Natural killer cell treated with Interleukin-12 subunit alpha and Interleukin-12 subunit beta and Interleukin-15 and Interleukin-18, amount 100 ng/mL, for 72 hours (primary cell): ENCODE measurements around the gene KCNMA1. TPM values are rescaled to one million over a fixed set of nuclear protein-coding genes. Genes with fewer than 3 reads are reported as not detected.

Experiments used
- ATAC-seq, 2 donors: fragments of 150-1000 bp; cut with Tn5 transposase in 1 of 2; sonication (Bioruptor Pico), chemical (Tn5 transposase) in 1 of 2; 2 replicates each; pipeline ENCODE4 v1.10.0; 2021
- DNase-seq: peaks from one replicate; pipeline ENCODE4 v3.0.0; 2022; ENCODE audit warnings: low spot score
- H3K27ac Mint-ChIP-seq, 2 donors: 1 replicate in 1 of 2; 2 replicates in 1 of 2; pipeline ENCODE4 v1.8.0; 2022; ENCODE audit warnings: mixed read lengths in 2 of 2, mild to moderate bottlenecking in 1 of 2, moderate library complexity in 1 of 2
- H3K27me3 Mint-ChIP-seq, 2 donors: 1 replicate in 1 of 2; 2 replicates in 1 of 2; pipeline ENCODE4 v1.8.0; 2022; ENCODE audit warnings: mixed read lengths in 2 of 2
- H3K36me3 Mint-ChIP-seq: one replicate; pipeline ENCODE4 v1.8.0; 2022; ENCODE audit warnings: mixed read lengths
- H3K4me1 Mint-ChIP-seq, 2 donors: 1 replicate in 1 of 2; 2 replicates in 1 of 2; pipeline ENCODE4 v1.8.0; 2022; ENCODE audit warnings: low read depth in 2 of 2, mixed read lengths in 2 of 2, mild to moderate bottlenecking in 1 of 2
- H3K4me3 Mint-ChIP-seq: one replicate; pipeline ENCODE4 v1.8.0; 2022; ENCODE audit warnings: mixed read lengths
- H3K9me3 Mint-ChIP-seq: 2 replicates; pipeline ENCODE4 v1.8.0; 2022; ENCODE audit warnings: mixed read lengths
- total RNA-seq, 2 donors: library from RNA; stranded (reverse); gene quantifications; one replicate each; pipeline ENCODE4 v1.2.3, GENCODE V29; 2022

KCNMA1 gene
- total RNA-seq, 2 donors from 2014 or later, result 2.8 TPM; not detected in 1

DNA sequence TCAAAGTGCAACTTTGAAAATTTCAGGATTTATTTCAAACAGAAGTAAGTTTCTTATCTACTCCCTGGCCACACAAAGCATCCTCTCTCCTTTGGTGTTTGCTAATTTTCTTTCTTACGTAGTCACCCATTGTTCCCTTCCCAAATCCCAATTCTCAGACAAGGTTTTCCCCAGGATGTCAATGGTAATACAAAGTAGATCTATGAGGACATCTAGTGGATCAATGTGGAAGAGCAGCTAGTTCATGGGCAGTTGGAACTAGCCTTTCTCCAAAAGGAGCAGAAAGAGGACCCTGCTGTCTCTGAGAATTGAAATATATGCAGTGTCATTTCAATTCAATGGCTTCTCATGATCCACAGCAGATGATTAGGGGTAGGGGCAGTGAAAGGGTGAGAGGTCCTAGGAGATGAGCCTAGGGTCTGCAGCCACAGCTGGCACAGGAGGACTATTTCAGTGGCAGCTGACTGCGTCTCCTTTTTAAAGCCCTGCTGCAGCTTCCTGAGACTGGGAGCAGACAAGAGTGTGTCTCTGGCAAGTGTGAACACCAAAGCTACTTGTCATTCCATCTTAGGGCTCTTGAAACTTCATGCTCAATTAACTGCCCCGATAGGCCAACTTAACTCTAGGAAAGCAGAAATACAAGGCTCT, 632.6 kb downstream of the KCNMA1 start:
- H3K27ac Mint-ChIP-seq, result no peak overlapping the region
- H3K4me3 Mint-ChIP-seq, result no peak overlapping the region
- peaks cover 4 to 13% of the 10 kb centered on the region in 2 donors for H3K27me3 Mint-ChIP-seq
- no peaks in the 10 kb centered on the region for H3K36me3 Mint-ChIP-seq
- no peak for ATAC-seq
- H3K9me3 Mint-ChIP-seq, result no peaks in the 10 kb centered on the region
- peaks cover 0 to 4% of the 10 kb centered on the region in 2 donors for H3K4me1 Mint-ChIP-seq
- no peak for DNase-seq

DNA sequence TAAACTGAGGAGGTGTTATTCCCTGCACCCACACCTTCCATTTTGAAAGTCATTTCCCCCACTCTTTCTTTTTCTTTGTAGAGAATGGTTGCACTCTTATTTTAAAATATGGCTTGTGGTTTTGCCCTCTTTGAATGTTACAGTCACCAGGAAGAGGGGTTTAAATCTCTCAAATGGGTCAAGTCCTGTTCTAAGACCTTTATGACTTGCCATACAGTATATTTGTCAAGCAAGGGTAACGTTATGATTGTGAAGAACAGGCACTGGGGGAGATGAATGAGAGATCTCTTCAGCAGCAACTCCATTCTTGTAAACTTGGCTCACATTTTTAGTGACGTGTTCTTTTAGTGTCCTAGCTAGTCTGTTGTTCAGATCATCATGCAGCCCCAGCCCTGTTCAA, 634.7 kb downstream of the KCNMA1 start:
- H3K4me1 Mint-ChIP-seq, result peaks cover 0 to 2% of the 10 kb centered on the region in 2 donors
- H3K36me3 Mint-ChIP-seq, result no peaks in the 10 kb centered on the region
- peaks cover 4 to 17% of the 10 kb centered on the region in 2 donors for H3K27me3 Mint-ChIP-seq
- H3K27ac Mint-ChIP-seq, result no peak overlapping the region
- no peak for DNase-seq
- H3K4me3 Mint-ChIP-seq, result no peak overlapping the region
- peak in 1 of 2 donors; percentile 41 for ATAC-seq
- no peaks in the 10 kb centered on the region for H3K9me3 Mint-ChIP-seq

DNA sequence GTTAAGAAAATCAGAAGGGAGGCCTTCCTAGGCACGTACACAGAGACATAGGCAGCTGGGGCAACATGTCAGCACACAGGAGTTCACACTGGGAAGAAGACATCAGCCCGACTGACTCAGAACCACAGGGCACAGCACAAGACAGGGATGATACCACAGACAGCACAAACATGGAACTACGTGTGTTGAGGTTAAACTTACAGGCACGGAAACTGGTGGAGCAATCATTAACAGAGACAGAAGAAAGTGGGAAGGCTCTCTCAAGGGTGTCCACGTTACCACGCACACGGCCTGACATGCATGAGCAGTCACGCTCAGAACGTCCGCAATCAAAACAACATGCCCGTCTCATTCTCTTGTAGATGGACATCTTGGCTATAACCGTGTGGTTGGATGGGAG, 636.4 kb downstream of the KCNMA1 start:
- ATAC-seq (no peak), DNase-seq (no peak)
- Mint-ChIP-seq H3K4me3 (no peak overlapping the region), H3K9me3 (no peaks in the 10 kb centered on the region), H3K36me3 (no peaks in the 10 kb centered on the region), H3K27me3 (peaks cover 4 to 26% of the 10 kb centered on the region in 2 donors), H3K4me1 (no peaks in the 10 kb centered on the region), H3K27ac (no peak overlapping the region)

DNA sequence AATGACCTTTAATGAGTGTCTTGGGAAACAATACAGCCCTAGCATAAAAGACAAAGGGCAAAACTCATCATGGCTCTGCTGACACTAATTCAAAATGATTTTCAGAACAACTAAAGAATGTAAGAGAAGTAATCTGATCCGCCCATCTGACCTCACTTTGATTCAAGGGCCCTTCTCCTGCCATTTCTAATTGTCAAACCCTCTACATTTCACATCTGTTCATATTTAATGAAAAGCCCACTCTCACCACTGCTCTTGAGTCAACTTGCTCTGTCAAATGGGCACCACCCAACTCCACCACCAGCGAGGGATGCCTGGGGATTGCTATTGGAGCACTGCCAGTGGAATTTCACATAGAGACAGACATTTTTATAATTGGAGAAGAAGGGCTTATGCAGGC, 639.2 kb downstream of the KCNMA1 start:
- no peaks in the 10 kb centered on the region for H3K9me3 Mint-ChIP-seq
- no peak for DNase-seq
- no peaks in the 10 kb centered on the region for H3K36me3 Mint-ChIP-seq
- H3K4me1 Mint-ChIP-seq, result no peaks in the 10 kb centered on the region
- no peak for ATAC-seq
- H3K4me3 Mint-ChIP-seq, result no peak overlapping the region
- H3K27ac Mint-ChIP-seq, result no peak overlapping the region
- H3K27me3 Mint-ChIP-seq, result peaks cover 4 to 23% of the 10 kb centered on the region in 2 donors

DNA sequence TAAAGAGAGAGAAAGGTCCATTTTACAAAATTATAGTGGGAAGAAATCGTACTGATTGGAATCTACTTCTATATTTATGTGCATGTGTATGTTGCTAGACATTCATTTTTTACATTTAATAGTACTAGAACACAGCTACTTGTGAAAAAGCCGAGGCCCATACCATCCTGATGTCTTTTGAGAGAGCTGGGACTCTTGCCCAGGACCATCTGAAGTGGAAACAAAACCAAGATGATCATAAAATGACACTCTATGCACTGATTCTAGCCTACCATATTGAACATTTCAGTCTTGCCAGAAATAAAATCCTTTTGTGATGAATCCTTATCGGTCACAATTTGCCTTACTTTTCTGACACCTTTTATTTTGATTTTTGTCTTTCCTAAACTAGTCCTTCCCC, 640.0 kb downstream of the KCNMA1 start:
- ATAC-seq (no peak), DNase-seq (no peak)
- Mint-ChIP-seq H3K27me3 (peaks cover 4 to 23% of the 10 kb centered on the region in 2 donors), H3K36me3 (no peaks in the 10 kb centered on the region), H3K27ac (no peak overlapping the region), H3K4me1 (no peaks in the 10 kb centered on the region), H3K9me3 (no peaks in the 10 kb centered on the region), H3K4me3 (no peak overlapping the region)

DNA sequence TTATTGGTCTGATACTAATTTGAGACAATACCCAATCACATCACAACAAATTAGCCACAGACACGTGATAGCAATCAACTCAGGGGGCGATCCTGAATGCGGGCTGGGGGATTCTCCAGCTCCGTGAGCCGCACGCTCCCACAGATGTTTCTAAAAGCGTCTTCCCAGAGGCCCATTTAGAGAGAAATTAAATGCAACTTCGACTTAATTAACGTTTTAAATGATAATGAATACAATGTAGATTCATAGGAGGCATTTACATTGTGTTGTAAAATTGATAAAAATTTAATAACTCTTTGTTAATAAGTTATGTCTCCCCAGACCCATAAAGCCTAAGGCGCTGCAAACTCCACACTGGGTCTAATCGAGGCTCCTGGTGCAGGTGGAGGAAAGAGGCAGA, 642.6 kb downstream of the KCNMA1 start:
- Mint-ChIP-seq H3K36me3 (no peaks in the 10 kb centered on the region), H3K4me1 (no peaks in the 10 kb centered on the region), H3K9me3 (no peaks in the 10 kb centered on the region), H3K27ac (no peak overlapping the region), H3K27me3 (peaks cover 0 to 14% of the 10 kb centered on the region in 2 donors), H3K4me3 (no peak overlapping the region)
- DNase-seq (no peak), ATAC-seq (no peak)

DNA sequence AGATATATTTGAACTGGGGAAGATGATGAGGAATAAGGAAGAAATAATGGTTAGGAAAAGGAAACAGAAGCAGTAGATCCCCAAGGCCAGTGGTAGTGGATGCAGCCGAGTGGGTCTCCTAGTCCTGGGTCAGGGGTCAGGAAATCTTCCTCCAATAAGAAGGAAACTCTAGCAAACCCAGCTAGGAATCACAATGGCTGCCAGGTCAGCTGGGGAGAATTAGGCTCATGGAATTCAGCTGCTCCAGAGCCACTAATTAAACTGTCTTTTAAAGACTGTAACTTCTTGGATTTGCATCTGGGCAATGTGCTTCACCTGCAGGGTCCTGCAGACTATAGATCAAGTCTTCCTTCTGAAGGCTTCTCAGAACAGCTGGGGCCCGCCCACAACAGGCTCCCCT, 644.4 kb downstream of the KCNMA1 start:
- Mint-ChIP-seq H3K27ac (no peak overlapping the region), H3K4me1 (no peaks in the 10 kb centered on the region), H3K27me3 (peaks cover 0 to 14% of the 10 kb centered on the region in 2 donors), H3K4me3 (no peak overlapping the region), H3K36me3 (no peaks in the 10 kb centered on the region), H3K9me3 (no peaks in the 10 kb centered on the region)
- peak in 1 of 2 donors; percentile 29 for ATAC-seq
- DNase-seq, result no peak

DNA sequence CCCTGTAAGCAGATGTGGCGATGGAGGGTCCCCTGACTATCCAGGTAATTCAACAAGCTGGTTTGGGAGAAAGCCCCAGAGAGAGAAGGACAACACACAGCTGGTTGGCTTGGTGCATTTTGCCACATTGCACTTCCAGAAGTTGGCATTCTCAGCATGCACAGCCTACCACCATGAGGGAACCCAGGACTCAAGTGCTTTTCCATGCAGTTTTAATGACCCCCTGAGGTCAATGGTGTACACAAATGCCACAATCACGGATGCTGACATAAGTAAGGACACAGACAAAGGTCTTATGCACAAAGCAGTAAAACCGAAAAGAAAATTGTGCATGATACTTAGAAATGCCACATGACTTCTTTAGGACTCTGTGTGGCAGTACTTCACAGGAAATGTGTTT, 645.1 kb downstream of the KCNMA1 start:
- ATAC-seq (no peak), DNase-seq (no peak)
- no peaks in the 10 kb centered on the region for H3K9me3 Mint-ChIP-seq
- H3K27me3 Mint-ChIP-seq, result peaks cover 0 to 7% of the 10 kb centered on the region in 2 donors
- no peaks in the 10 kb centered on the region for H3K36me3 Mint-ChIP-seq
- no peak overlapping the region for H3K27ac Mint-ChIP-seq
- no peaks in the 10 kb centered on the region for H3K4me1 Mint-ChIP-seq
- no peak overlapping the region for H3K4me3 Mint-ChIP-seq

DNA sequence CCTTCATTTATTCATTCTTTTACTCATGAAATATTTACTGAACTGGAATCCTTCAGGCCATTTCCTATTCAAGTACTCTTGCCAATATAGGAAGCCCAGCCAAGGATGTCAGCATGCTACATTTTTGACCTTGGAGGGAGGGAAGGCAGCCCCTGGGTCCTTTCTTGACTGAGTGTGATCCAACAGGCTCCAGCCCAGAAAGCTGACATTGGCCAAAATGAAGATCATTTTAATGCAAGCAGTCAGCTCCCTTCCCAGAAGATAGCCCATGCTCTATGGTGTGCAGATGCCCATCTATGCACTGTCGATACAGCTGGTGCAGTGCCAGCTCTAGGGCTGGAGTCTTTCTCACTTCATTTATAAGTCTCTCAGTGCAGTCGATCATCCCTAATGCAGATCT, 646.0 kb downstream of the KCNMA1 start:
- no peaks in the 10 kb centered on the region for H3K36me3 Mint-ChIP-seq
- H3K27me3 Mint-ChIP-seq, result peaks cover 0 to 6% of the 10 kb centered on the region in 2 donors
- H3K27ac Mint-ChIP-seq, result no peak overlapping the region
- DNase-seq (no peak), ATAC-seq (no peak)
- no peaks in the 10 kb centered on the region for H3K4me1 Mint-ChIP-seq
- no peak overlapping the region for H3K4me3 Mint-ChIP-seq
- H3K9me3 Mint-ChIP-seq, result no peaks in the 10 kb centered on the region

DNA sequence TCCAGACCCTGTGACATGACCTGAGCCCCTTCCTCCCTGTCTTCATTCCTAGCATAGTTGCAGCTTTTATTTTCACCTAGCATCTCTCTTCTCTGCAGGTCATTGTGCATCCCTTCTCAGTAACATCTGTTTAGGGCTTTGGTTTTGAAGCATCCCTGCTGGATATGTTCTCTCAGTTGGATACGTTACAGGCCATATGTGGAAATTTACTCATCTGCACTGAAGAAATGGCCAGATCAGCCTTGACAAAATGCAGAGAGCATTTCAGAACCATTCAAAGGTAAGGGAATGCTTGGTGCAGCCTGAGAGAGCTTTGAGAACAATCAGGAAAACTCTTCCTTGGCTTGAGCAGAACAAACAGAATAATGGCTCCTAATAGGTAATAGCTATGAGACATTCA, 647.0 kb downstream of the KCNMA1 start:
- no peaks in the 10 kb centered on the region for H3K9me3 Mint-ChIP-seq
- no peak overlapping the region for H3K4me3 Mint-ChIP-seq
- no peaks in the 10 kb centered on the region for H3K4me1 Mint-ChIP-seq
- no peak overlapping the region for H3K27ac Mint-ChIP-seq
- ATAC-seq (no peak), DNase-seq (no peak)
- H3K36me3 Mint-ChIP-seq, result no peaks in the 10 kb centered on the region
- no peaks in the 10 kb centered on the region for H3K27me3 Mint-ChIP-seq

DNA sequence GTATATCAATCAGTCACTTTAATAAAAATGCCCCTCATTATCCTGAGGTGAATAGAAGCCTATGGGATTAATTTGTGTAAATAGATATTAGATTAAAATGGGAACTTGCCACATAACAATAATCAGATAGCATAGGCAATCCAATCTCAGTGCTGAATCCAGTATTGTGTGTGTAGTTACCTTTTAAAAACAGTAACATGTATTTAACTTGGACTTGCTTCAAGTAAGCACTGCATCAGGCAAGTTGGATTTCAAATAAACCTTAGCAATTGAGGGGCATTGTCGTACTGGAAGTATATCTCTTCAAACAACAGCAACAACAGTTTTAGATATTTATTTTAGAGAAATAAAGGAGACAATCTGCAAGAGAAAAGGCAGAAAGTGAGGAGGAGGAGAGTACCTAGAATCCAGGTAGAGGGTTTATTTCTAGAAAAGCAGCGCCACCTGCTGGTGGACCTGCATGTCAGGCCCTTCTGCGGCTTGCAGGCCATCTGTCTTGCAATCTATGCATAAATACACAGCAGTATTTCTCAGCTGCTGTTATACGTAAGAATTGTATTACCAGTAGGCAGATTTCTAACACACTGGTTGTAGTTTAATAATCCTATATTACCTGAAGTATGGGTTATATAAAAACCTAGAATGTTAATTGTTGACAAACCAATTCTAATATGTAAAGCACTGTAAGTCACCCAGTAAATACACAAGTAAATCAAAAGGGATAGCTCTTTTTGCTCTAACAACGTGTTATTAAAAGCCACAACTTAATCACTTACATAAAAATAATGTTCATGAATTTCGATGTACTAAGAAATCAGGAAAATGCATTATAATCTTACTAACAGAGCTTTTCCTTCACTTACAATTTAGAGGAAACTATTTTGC, 652.8 kb downstream of the KCNMA1 start:
- Mint-ChIP-seq H3K36me3 (no peaks in the 10 kb centered on the region), H3K27ac (no peak overlapping the region), H3K9me3 (no peaks in the 10 kb centered on the region), H3K27me3 (peaks cover 0 to 7% of the 10 kb centered on the region in 2 donors), H3K4me1 (no peaks in the 10 kb centered on the region), H3K4me3 (no peak overlapping the region)
- no peak for ATAC-seq
- peak; percentile 79 for DNase-seq

DNA sequence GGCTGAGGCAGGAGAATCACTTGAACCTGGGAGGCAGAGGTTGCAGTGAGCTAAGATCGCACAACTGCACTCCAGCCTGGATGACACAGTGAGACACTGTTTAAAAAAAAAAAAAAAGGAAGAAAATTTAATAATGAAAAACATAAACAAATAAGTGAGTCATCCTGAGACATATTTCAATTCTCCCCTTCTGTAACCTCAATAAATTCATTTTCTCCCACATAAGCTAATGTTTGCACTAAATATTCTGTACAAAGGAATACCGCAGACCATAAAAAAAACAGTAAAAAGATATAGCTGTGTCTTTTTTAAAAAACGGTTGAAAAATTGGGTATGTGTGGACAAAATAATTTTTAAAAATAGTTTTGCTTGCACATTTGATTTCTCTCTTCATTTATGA, 654.0 kb downstream of the KCNMA1 start:
- no peaks in the 10 kb centered on the region for H3K9me3 Mint-ChIP-seq
- peaks cover 0 to 7% of the 10 kb centered on the region in 2 donors for H3K27me3 Mint-ChIP-seq
- no peaks in the 10 kb centered on the region for H3K4me1 Mint-ChIP-seq
- H3K36me3 Mint-ChIP-seq, result no peaks in the 10 kb centered on the region
- H3K27ac Mint-ChIP-seq, result no peak overlapping the region
- DNase-seq (no peak), ATAC-seq (no peak)
- no peak overlapping the region for H3K4me3 Mint-ChIP-seq

DNA sequence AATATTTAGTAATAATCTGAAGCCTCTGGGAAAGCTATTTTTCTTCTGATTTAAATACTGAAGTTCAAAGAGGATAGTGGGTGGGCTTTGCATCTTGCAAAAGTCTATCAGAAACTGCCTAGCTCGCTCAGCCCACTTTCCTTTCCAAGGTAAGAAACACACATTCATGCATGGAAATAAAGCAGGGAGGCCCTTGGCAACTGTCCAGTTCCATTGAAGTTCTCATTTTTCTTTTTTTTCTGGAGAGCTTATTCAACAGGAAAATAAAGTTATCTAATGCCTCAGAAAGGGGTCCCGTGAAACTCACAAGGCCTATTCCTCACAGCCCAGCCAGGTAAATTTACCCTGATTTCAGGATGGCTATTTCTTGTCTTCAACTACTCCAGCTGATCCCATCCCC, 654.9 kb downstream of the KCNMA1 start:
- Mint-ChIP-seq H3K27me3 (peaks cover 4 to 7% of the 10 kb centered on the region in 2 donors), H3K9me3 (no peaks in the 10 kb centered on the region), H3K27ac (no peak overlapping the region), H3K36me3 (no peaks in the 10 kb centered on the region), H3K4me1 (no peaks in the 10 kb centered on the region), H3K4me3 (no peak overlapping the region)
- ATAC-seq, result no peak
- DNase-seq, result no peak

DNA sequence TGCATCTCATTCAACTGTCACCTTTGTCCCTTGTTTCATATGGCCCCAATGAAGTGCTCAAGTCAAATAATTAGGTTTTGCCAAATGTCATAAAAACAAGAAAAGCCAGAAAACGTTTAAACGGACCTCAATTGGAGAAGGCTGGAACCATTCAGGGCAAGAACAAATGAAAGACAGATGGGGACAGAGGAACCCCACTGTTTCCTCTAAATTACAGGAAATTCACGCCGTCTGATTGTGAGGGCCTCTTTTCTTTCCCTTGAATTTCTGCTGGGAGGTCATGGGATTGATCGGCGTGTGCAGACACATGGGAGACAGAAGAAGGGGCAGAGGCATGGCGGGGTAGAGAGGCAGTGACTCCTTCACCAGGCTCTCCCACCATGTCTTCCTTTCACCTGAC, 656.4 kb downstream of the KCNMA1 start:
- H3K4me3 Mint-ChIP-seq, result no peak overlapping the region
- H3K27ac Mint-ChIP-seq, result no peak overlapping the region
- no peak for ATAC-seq
- no peak for DNase-seq
- H3K27me3 Mint-ChIP-seq, result peaks cover 4 to 7% of the 10 kb centered on the region in 2 donors
- H3K36me3 Mint-ChIP-seq, result no peaks in the 10 kb centered on the region
- no peaks in the 10 kb centered on the region for H3K4me1 Mint-ChIP-seq
- no peaks in the 10 kb centered on the region for H3K9me3 Mint-ChIP-seq
